GM12874 (cell line): Measurements from ENCODE around the gene KLC4.

Experiments used
- TF ChIP-seq, protein P1 (sequence below): IDR thresholded peaks from 2 replicates; pipeline ENCODE4 v1.5.1; 2011; ENCODE audit warnings: low read depth, mild to moderate bottlenecking, control low read depth, low read length, moderate library complexity; ENCODE audit not compliant: insufficient read depth

KLC4 gene

GRCh38 chr6:43026365-43026764, 33.1 kb upstream of the KLC4 start:
- TF ChIP-seq, protein P1, sequence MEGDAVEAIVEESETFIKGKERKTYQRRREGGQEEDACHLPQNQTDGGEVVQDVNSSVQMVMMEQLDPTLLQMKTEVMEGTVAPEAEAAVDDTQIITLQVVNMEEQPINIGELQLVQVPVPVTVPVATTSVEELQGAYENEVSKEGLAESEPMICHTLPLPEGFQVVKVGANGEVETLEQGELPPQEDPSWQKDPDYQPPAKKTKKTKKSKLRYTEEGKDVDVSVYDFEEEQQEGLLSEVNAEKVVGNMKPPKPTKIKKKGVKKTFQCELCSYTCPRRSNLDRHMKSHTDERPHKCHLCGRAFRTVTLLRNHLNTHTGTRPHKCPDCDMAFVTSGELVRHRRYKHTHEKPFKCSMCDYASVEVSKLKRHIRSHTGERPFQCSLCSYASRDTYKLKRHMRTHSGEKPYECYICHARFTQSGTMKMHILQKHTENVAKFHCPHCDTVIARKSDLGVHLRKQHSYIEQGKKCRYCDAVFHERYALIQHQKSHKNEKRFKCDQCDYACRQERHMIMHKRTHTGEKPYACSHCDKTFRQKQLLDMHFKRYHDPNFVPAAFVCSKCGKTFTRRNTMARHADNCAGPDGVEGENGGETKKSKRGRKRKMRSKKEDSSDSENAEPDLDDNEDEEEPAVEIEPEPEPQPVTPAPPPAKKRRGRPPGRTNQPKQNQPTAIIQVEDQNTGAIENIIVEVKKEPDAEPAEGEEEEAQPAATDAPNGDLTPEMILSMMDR = no peak

GRCh38 chr6:43029120-43029519, 30.3 kb upstream of the KLC4 start:
- TF ChIP-seq, protein P1 = no peak

- TF ChIP-seq, protein P1 = no peak
Measured at GRCh38 chr6:43032326-43032725, 27.1 kb upstream of the KLC4 start.

GRCh38 chr6:43033496-43034189, 25.8 kb upstream of the KLC4 start:
- TF ChIP-seq, protein P1 = no peak

DNA sequence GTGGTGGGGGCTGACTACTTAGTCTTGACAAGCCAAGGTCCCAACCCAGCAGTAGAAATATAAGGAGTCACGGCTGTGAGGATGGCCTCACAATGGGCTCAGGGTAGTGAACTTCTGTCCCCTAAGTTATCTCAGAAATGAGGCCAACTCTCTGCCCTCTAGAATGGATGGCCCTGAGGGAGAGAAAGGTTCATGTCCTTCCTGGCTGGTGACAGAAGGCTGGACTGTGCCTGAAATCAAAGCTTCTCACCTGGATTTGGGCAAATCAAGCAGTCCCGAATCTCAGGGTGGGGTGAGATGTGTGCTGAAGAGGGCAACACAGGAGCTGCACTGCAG, 25.3 kb upstream of the KLC4 start:
- TF ChIP-seq, protein P1 = no peak

DNA sequence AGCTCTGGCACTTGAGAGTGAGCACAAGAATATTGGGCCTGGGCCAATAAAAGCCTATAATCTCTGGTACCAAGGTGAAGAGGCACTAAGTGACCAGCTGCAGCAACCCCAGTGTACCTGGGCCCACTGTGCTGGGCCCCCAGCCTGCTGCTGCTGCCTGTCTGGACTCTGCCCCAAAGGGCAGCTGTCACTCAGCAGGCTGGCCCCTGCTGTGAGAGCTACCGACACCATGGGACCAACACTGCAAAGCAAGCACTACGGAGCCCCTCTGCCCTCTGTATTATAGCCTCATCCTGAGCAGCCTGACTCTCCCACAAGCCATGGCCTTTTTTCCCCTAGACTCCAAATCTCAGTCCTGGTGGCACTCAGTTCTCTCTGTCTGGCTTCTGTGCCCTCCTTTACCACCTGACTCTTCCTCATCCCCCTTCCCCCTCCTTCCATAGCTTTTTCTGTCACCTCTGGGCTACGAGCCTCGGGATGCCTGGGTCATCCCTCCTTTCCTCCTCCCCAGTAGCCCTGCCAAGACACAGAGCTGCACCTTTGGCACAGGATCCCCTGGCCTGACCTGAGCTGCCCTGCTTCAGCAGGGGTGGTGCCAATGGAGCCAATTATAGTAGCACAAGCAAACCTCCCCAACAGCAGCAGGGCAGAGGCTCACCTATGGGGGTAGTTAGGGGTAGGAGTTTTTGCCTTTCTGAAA, 23.8 kb upstream of the KLC4 start:
- TF ChIP-seq, protein P1 = no peak

GRCh38 chr6:43036712-43037111, 22.7 kb upstream of the KLC4 start:
- TF ChIP-seq, protein P1 = no peak
